Esophagus squamous epithelium (tissue), 4 donors: Measurements from ENCODE around the gene ERG.

Experiments
- POLR2A ChIP-seq, 4 donors: fragments of 450-650 bp; IDR thresholded peaks; one replicate each; pipeline ENCODE4 v1.6.1; 2017; ENCODE audit warnings: antibody characterized with exemption in 4 of 4, mild to moderate bottlenecking in 4 of 4, moderate library complexity in 3 of 4
- TF ChIP-seq, protein P1 (sequence below), 6 experiments: fragments of 450-650 bp in 4 of 6; fragments of 200-600 bp in 2 of 6; sonication (generic) in 2 of 6; IDR thresholded peaks; one replicate each; pipeline ENCODE4 v1.5.1; 2016 to 2019; ENCODE audit warnings: antibody characterized with exemption in 6 of 6, mild to moderate bottlenecking in 4 of 6, moderate library complexity in 4 of 6

DNA sequence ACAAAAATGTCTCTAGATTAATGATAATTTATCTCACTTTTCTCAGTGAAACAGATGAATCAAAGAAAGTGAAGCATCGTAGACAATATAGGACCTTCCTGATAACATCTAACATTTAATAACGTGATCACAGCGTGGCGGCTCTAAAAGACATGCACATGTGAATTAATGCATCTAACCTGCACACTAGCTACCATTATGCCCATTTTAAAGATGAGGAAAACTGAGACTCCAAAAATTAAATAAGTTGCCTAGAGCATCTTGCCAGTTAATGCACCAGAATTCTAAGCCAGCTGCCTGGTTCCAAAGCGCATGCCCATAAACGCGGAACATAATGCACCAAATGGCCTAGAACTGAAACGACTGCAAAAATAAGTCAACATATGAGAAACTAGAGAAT, 23.5 kb downstream of the ERG start:
- TF ChIP-seq, protein P1, sequence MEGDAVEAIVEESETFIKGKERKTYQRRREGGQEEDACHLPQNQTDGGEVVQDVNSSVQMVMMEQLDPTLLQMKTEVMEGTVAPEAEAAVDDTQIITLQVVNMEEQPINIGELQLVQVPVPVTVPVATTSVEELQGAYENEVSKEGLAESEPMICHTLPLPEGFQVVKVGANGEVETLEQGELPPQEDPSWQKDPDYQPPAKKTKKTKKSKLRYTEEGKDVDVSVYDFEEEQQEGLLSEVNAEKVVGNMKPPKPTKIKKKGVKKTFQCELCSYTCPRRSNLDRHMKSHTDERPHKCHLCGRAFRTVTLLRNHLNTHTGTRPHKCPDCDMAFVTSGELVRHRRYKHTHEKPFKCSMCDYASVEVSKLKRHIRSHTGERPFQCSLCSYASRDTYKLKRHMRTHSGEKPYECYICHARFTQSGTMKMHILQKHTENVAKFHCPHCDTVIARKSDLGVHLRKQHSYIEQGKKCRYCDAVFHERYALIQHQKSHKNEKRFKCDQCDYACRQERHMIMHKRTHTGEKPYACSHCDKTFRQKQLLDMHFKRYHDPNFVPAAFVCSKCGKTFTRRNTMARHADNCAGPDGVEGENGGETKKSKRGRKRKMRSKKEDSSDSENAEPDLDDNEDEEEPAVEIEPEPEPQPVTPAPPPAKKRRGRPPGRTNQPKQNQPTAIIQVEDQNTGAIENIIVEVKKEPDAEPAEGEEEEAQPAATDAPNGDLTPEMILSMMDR (IDR thresholded peaks at IDR 0.05), result no peak
- no peak for TF ChIP-seq POLR2A (IDR thresholded peaks at IDR 0.05)
